Measurements from ENCODE around the gene AHDC1.

- TF ChIP-seq, protein P1, sequence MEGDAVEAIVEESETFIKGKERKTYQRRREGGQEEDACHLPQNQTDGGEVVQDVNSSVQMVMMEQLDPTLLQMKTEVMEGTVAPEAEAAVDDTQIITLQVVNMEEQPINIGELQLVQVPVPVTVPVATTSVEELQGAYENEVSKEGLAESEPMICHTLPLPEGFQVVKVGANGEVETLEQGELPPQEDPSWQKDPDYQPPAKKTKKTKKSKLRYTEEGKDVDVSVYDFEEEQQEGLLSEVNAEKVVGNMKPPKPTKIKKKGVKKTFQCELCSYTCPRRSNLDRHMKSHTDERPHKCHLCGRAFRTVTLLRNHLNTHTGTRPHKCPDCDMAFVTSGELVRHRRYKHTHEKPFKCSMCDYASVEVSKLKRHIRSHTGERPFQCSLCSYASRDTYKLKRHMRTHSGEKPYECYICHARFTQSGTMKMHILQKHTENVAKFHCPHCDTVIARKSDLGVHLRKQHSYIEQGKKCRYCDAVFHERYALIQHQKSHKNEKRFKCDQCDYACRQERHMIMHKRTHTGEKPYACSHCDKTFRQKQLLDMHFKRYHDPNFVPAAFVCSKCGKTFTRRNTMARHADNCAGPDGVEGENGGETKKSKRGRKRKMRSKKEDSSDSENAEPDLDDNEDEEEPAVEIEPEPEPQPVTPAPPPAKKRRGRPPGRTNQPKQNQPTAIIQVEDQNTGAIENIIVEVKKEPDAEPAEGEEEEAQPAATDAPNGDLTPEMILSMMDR (IDR thresholded peaks at IDR 0.05; ENCODE audit: borderline replicate concordance, extremely low read depth, low read length, poor library complexity, severe bottlenecking) = peak; percentile 94
- TF ChIP-seq EZH2 (IDR thresholded peaks at IDR 0.05; ENCODE audit: borderline replicate concordance, low read depth, low read length, severe bottlenecking) = no peak
These were observed 47.0 kb downstream of the AHDC1 start for GRCh38 chr1:27556781-27557595.
